Right atrium auricular region (tissue), 2 donors: ENCODE measurements around the gene NEURL3. TPM values are rescaled to one million over a fixed set of nuclear protein-coding genes. Genes with fewer than 3 reads are reported as not detected.
A peak's percentile ranks its signal among the peaks of the same experiment; 100 is the strongest.
"Not testable (repeated sequence)": the region's sequence is repeated elsewhere in the genome, so short reads cannot be mapped to it uniquely, and the experiment has no call there.

ENCODE experiments used
- DNase-seq: peaks from one replicate; pipeline ENCODE4 v3.0.0-alpha.2; 2019; ENCODE audit warnings: low spot score
- H3K27ac ChIP-seq, 2 donors: fragments of 200-600 bp; sonication (generic); 1 replicate in 1 of 2; 2 replicates in 1 of 2; pipeline ENCODE4 v1.5.1; 2016 to 2019
- H3K27me3 ChIP-seq, 2 donors: fragments of 200-600 bp; sonication (generic); one replicate each; pipeline versions ENCODE4 v1.5.1 to v1.6.0; 2017 to 2019
- H3K36me3 ChIP-seq: fragments of 200-600 bp; sonication (generic); one replicate; pipeline ENCODE4 v1.5.1; 2016
- H3K4me1 ChIP-seq, 2 donors: fragments of 200-600 bp; sonication (generic); one replicate each; pipeline versions ENCODE4 v1.5.1 to v1.6.0; 2017 to 2019
- H3K4me3 ChIP-seq, 2 donors: fragments of 200-600 bp; sonication (generic); 1 replicate in 1 of 2; 2 replicates in 1 of 2; pipeline ENCODE4 v1.5.1; 2017 to 2019; ENCODE audit warnings: mild to moderate bottlenecking in 1 of 2, moderate library complexity in 1 of 2
- H3K9me3 ChIP-seq, 2 donors: fragments of 200-600 bp; sonication (generic); one replicate each; pipeline ENCODE4 v1.5.1; 2019
- total RNA-seq, 2 donors: library from RNA; depleted of rRNA; stranded (reverse); fragments of >200 nt; gene quantifications; one replicate each; pipeline ENCODE4 v1.1.0, GENCODE V29; 2016
- TF ChIP-seq, protein P1 (sequence below), 2 donors: fragments of 200-600 bp; sonication (generic); IDR thresholded peaks; one replicate each; pipeline ENCODE4 v1.5.1; 2019; ENCODE audit warnings: antibody characterized with exemption in 2 of 2

Gene NEURL3, protein sequence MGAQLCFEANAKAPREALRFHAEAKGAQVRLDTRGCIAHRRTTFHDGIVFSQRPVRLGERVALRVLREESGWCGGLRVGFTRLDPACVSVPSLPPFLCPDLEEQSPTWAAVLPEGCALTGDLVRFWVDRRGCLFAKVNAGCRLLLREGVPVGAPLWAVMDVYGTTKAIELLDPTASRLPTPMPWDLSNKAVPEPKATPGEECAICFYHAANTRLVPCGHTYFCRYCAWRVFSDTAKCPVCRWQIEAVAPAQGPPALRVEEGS
- total RNA-seq: not detected

DNA sequence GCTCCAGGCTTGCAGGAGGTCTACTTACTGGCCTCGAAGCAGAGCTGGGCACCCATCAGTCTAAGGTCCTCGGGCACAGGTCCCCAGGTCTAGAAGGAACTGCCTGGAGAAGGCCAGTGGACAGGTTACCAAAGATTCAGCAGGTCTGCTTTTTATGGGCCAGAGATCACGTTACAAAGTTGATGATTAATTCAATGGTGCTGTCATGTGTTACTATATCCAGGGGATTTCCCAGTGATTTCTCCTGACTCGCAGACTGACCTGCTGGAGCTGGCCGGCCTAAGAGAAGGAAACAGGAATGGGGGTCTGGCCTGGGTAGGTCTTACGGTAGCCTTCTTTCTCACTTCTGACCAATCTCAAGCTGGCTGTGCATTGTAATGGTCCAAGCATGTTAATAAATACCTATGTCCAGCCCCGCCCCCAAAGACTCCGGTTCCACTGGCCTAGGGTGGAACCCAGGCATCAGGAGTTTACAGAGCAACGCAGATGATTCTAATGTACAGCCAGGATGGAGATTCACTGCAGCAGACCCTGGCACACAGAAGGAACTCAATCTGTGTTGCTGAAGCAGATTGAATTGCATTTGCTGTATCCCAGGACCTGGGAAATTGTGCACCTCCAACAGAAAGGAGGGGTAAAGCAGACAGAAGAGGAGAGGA is at the start of gene NEURL3:
Gene NEURL3, minus strand, starts transcription at position 127 of the 659 bp plus-strand sequence. Its CDS starts 71 bp downstream, at position 56.
- Histone ChIP-seq H3K27ac (no peak within 1 kb of the TSS), H3K4me1 (peaks cover 0 to 40% of the 10 kb centered on the region in 2 donors), H3K36me3 (no peaks in the 10 kb centered on the region), H3K9me3 (no peaks in the 10 kb centered on the region), H3K27me3 (peaks cover 0 to 2% of the 10 kb centered on the region in 2 donors), H3K4me3 (no peak within 1 kb of the TSS)
- DNase-seq: peak; percentile 50
- TF ChIP-seq, protein P1, sequence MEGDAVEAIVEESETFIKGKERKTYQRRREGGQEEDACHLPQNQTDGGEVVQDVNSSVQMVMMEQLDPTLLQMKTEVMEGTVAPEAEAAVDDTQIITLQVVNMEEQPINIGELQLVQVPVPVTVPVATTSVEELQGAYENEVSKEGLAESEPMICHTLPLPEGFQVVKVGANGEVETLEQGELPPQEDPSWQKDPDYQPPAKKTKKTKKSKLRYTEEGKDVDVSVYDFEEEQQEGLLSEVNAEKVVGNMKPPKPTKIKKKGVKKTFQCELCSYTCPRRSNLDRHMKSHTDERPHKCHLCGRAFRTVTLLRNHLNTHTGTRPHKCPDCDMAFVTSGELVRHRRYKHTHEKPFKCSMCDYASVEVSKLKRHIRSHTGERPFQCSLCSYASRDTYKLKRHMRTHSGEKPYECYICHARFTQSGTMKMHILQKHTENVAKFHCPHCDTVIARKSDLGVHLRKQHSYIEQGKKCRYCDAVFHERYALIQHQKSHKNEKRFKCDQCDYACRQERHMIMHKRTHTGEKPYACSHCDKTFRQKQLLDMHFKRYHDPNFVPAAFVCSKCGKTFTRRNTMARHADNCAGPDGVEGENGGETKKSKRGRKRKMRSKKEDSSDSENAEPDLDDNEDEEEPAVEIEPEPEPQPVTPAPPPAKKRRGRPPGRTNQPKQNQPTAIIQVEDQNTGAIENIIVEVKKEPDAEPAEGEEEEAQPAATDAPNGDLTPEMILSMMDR (IDR thresholded peaks at IDR 0.05): no peak

DNA sequence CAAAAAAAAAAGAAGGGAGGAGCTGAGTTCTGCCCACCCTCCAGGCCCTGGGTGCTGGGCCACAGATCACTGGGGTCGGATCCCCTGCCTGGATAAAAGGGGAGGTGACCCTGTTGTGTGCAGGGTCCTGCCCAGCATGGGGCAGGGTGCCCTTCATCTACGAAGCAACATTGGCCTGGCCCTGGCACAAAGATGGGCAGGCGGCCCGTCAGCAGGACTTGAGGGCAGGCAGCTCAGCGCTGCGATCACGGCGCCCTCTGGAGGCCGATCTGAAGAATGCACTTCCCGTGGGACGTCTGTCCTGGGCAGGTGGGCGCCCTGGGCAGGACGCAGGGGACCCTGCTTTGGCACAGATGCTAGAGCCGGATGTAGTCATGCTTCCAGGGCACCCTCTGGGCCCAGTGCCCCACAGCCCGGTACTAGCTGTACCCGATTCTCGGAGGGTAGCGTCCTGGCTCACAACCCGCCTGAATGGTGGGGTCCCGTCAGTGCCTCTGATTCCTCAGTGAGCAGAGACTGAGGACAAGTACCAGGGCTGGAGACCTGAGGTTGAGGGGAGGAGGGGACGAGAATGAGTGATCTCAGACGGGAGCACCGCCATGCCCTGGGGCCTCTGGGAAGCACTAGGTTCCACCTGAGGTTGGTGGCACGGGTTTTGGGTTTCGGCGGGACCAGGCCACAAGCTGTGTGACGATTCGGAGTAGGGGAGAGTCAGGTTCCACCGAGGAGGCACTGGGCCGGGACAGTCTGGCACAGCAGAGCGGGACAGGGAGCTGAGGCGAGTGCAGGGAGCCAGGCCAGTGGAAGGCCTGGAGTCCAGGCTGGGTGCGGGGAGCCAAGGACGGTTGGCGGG is 49.4 kb upstream of the NEURL3 start:
- H3K27ac ChIP-seq: no peak overlapping the region
- no peaks in the 10 kb centered on the region for H3K9me3 ChIP-seq
- no peaks in the 10 kb centered on the region for H3K27me3 ChIP-seq
- no peak overlapping the region for H3K4me3 ChIP-seq
- TF ChIP-seq, protein P1 (IDR thresholded peaks at IDR 0.05): peak; percentile 95 to 98
- H3K36me3 ChIP-seq: peaks cover 32% of the 10 kb centered on the region
- H3K4me1 ChIP-seq: peaks cover 0 to 12% of the 10 kb centered on the region in 2 donors
- DNase-seq: no peak

DNA sequence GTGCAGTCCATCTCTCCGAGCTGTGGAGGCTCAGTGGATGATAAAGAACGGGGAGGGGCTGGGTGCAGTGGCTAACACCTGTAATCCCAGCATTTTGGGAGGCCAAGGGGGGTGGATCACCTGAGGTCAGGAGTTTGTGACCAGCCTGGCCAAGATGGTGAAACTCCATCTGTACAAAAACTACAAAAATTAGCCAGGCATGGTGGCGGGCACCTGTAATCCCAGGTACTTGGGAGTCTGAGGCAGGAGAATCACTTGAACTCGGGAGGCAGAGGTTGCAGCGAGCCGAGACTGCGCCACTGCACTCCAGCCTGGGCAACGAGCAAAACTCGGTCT is 48.8 kb upstream of the NEURL3 start:
- not testable (repeated sequence) for H3K27ac ChIP-seq, DNase-seq, H3K9me3 ChIP-seq, H3K4me3 ChIP-seq, H3K27me3 ChIP-seq
- H3K4me1 ChIP-seq: peaks cover 0 to 12% of the 10 kb centered on the region in 2 donors
- H3K36me3 ChIP-seq: peaks cover 38% of the 10 kb centered on the region

DNA sequence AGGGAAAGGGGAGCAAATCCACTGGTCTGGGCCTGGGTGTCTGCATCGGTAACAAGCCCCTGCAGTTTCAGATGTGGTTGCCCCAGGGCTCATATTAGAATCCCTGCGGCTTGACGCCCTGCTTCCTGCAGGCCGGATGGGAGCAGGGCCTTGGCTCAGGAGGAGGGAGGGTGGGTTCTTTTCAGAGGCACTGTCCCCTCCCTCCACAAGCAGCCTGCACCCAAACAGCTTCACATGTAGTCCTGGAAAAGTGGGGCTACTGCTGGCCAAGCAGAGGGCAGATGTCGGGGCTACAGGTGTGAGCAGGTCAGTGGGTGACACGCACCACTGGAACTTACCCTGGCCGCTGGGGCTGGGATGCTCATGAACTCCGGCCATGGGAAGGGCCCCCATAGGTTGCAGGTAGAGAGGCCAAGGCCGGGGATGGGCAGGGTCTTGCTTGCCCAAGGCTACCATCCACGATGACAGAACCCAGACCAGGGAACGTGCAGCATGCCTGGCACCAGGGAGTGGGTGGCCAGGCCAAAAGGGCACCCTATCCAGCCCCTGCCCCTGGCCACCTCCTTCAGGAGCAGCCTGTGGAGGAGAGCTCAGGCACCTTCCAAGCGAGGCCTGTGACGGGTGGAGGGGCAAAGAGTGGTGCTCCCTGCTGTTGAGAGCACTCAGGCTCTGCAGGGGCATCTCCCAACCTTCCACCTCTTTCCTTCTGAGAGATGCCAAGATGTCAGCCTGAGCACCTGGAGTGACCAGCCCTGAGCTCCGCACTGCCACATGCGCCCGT is 48.2 kb upstream of the NEURL3 start:
- DNase-seq: no peak
- TF ChIP-seq, protein P1 (IDR thresholded peaks at IDR 0.05): no peak
- H3K36me3 ChIP-seq: peaks cover 44% of the 10 kb centered on the region
- no peaks in the 10 kb centered on the region for H3K27me3 ChIP-seq
- H3K4me1 ChIP-seq: peaks cover 0 to 12% of the 10 kb centered on the region in 2 donors
- H3K4me3 ChIP-seq: no peak overlapping the region
- H3K9me3 ChIP-seq: no peaks in the 10 kb centered on the region
- no peak overlapping the region for H3K27ac ChIP-seq

DNA sequence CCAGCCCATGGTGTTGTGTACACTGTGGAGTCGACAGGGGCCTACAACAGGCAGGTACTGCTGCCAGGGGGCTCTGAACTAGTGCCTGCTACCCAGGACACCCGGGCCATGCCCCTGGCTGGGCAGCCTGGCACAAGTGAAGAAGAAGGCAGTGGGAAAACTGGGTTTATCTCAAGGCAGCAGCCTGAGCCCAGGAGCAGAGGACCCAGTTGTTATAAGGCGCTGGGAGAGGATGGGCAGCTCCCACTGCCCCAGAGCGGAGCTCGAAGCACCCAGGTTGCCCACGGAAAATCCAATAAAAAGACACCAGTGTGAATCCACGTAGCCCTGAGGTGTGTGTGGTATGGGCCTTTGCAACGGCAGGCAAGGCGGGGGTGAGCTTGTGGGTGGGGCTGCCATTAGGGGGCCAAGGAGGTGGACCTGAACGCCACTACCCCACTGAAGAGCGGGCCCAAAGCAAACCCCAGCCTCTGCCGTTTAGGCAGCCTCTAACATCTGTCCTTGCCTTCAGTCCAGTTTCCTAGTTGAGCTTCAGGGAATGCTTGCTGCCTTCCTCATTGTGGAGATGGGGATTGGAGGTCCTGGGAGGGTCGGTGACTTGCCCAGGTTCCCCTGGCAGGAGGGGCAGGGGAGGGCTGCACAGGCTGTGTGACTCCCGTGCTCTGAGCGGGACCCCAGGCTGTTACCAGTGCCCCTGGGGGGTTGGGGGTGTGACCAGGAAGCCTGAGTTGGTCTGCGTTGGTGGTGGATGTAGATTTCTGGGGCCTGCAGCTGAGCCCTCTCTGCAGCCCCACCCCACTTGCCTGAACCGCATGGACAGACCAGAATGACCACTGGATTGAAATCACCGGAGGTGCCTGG is 47.4 kb upstream of the NEURL3 start:
- H3K36me3 ChIP-seq: peaks cover 50% of the 10 kb centered on the region
- no peaks in the 10 kb centered on the region for H3K27me3 ChIP-seq
- DNase-seq: no peak
- H3K9me3 ChIP-seq: no peaks in the 10 kb centered on the region
- H3K4me3 ChIP-seq: no peak overlapping the region
- TF ChIP-seq, protein P1 (IDR thresholded peaks at IDR 0.05): no peak
- no peak overlapping the region for H3K27ac ChIP-seq
- peaks cover 0 to 15% of the 10 kb centered on the region in 2 donors for H3K4me1 ChIP-seq
